ENCODE data around the gene KCNK17.
A peak's percentile ranks its signal among the peaks of the same experiment; 100 is the strongest.
"Not testable (repeated sequence)": the region's sequence is repeated elsewhere in the genome, so short reads cannot be mapped to it uniquely, and the experiment has no call there.

KCNK17 gene

GRCh38 chr6:39287601-39288000 is 26.6 kb downstream of the KCNK17 start:
- CTCF ChIA-PET = no interaction called here
- DNase-seq (ENCODE audit: low spot score) = no peak
- POLR2A ChIA-PET (ENCODE audit: low non-redundant PET) = no interaction called here
- TF ChIP-seq CTCF (conservative IDR thresholded peaks at IDR 0.05; ENCODE audit: low read depth) = no peak
- no peak overlapping the region for H3K27ac ChIP-seq

DNA sequence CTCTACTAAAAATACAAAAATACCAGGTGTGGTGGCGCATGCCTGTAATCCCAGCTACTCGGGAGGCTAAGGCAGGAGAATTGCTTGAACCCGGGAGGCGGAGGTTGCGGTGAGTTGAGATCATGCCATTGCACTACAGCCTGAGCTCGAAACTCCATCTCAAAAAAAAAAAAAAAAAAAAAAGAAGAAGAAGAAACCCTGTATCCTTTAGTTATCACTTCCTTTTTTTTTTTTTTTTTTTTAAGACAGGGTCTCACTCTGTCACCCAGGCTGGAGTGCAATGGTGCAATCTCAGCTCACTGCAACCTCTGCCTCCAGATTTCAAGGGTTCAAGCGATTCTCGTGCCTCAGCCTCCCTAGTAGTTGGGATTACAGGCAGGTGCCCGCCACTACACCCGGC is 27.6 kb downstream of the KCNK17 start:
- DNase-seq (ENCODE audit: low spot score); POLR2A ChIA-PET (ENCODE audit: low non-redundant PET); H3K27ac ChIP-seq: not testable (repeated sequence)
- CTCF ChIA-PET = interaction anchor here (1.0 kb wide), 1 partner anchor 120 kb away, joined by 3 read pairs; no protein-coding TSS in a partner anchor

DNA sequence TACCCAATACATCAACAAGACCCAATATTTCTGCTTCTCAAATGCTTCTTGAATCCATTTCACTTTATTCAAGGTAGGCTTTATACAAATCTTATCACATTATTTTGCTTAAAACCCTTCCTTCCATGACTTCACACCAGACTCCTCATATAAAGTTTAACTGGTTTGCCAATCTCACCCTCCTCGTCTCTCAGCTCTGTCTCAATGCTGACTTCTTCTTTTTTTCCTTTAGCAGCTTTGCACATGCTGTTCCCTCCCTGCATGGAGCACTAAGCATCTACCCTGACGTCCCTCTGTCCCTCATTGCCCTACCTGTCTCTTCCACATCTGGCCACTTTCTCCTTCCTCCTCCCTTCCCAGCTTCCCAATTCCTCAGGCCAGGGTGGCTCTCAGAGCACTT is 31.4 kb downstream of the KCNK17 start:
- no peak for DNase-seq (ENCODE audit: low spot score)
- no peak overlapping the region for H3K27ac ChIP-seq
- ChIA-PET POLR2A (ENCODE audit: low non-redundant PET) (no interaction called here), CTCF (interaction anchor here (0.8 kb wide), 1 partner anchor 117 kb away, joined by 3 read pairs; no protein-coding TSS in a partner anchor)
- TF ChIP-seq CTCF (conservative IDR thresholded peaks at IDR 0.05; ENCODE audit: low read depth) = no peak

DNA sequence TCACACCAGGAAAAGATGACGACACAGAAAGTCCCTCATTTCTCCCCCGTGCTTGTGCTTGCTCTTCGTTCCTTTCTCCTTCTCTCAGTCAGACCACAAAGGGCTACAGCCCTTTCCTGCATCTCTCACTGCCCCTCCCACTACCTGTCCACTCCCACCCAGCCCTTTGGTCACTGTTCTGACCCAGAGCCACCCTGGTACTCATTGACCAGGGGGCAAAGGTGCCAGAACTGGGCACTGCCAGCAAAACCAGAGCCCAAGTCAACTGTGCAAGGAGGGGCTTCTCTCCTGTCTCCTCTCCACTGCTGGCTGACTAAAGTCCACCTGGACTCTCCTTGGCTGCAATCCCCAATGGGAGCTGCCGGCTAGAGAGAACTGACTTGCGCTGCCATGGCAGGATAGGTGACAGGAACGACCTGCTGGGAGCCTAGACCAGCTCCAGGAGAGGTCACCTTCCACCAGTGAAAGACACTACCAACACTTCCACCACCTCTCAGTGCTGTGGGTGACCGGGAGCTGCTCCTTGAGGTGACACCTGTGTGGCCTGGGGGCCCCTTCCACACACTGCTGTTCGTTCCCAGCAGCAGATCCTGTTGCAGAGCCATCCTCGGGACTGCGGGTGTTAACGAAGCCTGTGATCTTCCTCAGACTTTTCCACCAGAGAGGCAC is 32.8 kb downstream of the KCNK17 start:
- TF ChIP-seq CTCF (conservative IDR thresholded peaks at IDR 0.05; ENCODE audit: low read depth) = no peak
- DNase-seq (ENCODE audit: low spot score) = no peak
- H3K27ac ChIP-seq = peak overlapping the region; percentile 90; the same call in 1 of the 2 replicates
- CTCF ChIA-PET = no interaction called here
- POLR2A ChIA-PET (ENCODE audit: low non-redundant PET) = no interaction called here

DNA sequence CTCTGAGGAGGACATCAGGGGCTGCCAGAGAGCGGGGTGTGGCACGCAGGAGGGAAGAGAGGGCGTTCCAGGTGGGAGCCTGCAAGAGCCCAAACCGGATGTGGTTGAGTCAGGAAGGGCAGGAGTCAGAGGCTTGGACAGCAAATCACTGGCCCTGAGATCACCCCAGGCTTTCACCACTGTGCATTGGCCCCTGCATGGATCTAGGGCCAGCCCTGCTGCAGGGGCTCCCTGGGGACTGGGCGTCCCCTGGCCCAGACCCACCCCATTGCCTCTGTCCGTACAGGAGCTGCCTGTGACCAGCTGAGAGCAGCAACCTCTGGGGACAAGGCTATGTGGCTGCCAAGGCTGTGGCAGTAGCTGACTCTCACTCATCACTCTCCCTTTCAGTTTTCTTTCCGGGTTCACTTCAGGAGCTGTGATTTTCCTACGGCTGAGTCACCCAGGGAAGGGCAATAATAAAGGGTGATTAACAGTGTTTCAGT is 33.9 kb downstream of the KCNK17 start:
- ChIA-PET POLR2A (ENCODE audit: low non-redundant PET) (interaction anchor here (0.7 kb wide), 1 partner anchor 52 kb away, joined by 3 read pairs; no protein-coding TSS in a partner anchor), CTCF (interaction anchor here (0.6 kb wide), 1 partner anchor 11 kb away, joined by 5 read pairs; no protein-coding TSS in a partner anchor)
- peak overlapping the region; percentile 90 for H3K27ac ChIP-seq
- TF ChIP-seq CTCF (conservative IDR thresholded peaks at IDR 0.05; ENCODE audit: low read depth) = no peak
- DNase-seq (ENCODE audit: low spot score) = peak; percentile 82

DNA sequence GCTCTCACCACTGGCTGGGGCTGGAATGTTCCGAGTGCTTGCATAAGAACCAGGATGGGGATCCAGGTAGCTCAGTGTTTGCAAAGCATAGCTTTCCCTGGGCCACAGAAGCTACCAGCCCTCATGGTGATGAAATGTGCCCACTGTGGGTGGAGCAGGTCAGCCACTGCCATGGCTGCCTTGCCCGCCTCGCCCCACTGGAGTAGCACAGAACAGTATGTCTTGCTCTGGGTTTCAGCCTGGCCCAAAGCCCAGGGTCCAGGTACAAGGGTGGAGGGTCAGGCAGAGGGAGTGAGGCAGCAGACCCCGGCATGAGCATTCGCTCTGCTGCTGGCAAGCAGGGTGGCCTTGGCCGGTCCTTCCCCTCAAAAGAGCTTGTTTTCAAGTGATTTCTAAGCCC is 34.7 kb downstream of the KCNK17 start:
- no peak for DNase-seq (ENCODE audit: low spot score)
- no peak for TF ChIP-seq CTCF (conservative IDR thresholded peaks at IDR 0.05; ENCODE audit: low read depth)
- CTCF ChIA-PET = interaction anchor here (0.6 kb wide), 2 partner anchors 10 to 969 kb away, joined by 3 to 5 read pairs; no protein-coding TSS in a partner anchor
- peak overlapping the region; percentile 90 for H3K27ac ChIP-seq
- POLR2A ChIA-PET (ENCODE audit: low non-redundant PET) = no interaction called here

GRCh38 chr6:39276379-39276995 is 37.7 kb downstream of the KCNK17 start:
- DNase-seq (ENCODE audit: low spot score) = no peak
- ChIA-PET CTCF (interaction anchor here (0.9 kb wide), 1 partner anchor 27 kb away, joined by 5 read pairs; no protein-coding TSS in a partner anchor), POLR2A (ENCODE audit: low non-redundant PET) (no interaction called here)
- no peak for TF ChIP-seq CTCF (conservative IDR thresholded peaks at IDR 0.05; ENCODE audit: low read depth)
- no peak overlapping the region for H3K27ac ChIP-seq

All from RWPE1 (cell line).